Measurements from ENCODE around the gene ATG16L2. TPM values are rescaled to one million over a fixed set of nuclear protein-coding genes. Genes with fewer than 3 reads are reported as not detected.
A peak's percentile ranks its signal among the peaks of the same experiment; 100 is the strongest.

ATG16L2 gene
- total RNA-seq, 4 donors from 2014 or later, result 22.1 to 45.1 (median 40.6) TPM

DNA sequence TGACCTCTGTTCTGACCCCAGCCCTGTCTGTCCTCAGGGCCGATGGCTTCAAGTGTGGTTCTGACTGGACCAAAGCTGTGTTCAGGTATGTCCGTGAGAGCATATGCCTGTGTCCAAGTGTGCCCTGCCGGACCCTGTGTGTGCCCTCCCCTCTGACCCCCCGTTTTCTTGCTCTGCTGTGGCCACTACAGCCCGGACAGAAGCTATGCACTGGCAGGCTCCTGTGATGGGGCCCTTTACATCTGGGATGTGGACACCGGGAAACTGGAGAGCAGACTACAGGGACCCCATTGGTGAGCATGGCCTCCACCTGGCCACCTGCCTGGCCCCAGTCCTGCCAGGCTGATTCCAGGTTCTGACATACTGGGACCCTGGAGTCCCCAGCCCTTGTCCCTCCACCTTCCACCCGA is 14.5 kb downstream of the ATG16L2 start:
- H3K4me1 ChIP-seq, result peaks cover 5 to 18% of the 10 kb centered on the region in 2 donors
- no peaks in the 10 kb centered on the region for H3K9me3 ChIP-seq
- DNase-seq, result no peak
- H3K27ac ChIP-seq, result peak overlapping the region in 1 of 3 donors; percentile 65
- intact Hi-C loops (cut with DNase I), result no loop called here
- H3K4me3 ChIP-seq (replicated peaks in 1 of 3), result no peak overlapping the region
- no peaks in the 10 kb centered on the region for H3K27me3 ChIP-seq
- H3K36me3 ChIP-seq, result no peaks in the 10 kb centered on the region
- 88 to 90% methylated on average over 2 to 7 of the region's 7 CpGs for WGBS, 2 donors
- TF ChIP-seq, protein P1, sequence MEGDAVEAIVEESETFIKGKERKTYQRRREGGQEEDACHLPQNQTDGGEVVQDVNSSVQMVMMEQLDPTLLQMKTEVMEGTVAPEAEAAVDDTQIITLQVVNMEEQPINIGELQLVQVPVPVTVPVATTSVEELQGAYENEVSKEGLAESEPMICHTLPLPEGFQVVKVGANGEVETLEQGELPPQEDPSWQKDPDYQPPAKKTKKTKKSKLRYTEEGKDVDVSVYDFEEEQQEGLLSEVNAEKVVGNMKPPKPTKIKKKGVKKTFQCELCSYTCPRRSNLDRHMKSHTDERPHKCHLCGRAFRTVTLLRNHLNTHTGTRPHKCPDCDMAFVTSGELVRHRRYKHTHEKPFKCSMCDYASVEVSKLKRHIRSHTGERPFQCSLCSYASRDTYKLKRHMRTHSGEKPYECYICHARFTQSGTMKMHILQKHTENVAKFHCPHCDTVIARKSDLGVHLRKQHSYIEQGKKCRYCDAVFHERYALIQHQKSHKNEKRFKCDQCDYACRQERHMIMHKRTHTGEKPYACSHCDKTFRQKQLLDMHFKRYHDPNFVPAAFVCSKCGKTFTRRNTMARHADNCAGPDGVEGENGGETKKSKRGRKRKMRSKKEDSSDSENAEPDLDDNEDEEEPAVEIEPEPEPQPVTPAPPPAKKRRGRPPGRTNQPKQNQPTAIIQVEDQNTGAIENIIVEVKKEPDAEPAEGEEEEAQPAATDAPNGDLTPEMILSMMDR (IDR thresholded peaks at IDR 0.05), result no peak
- TF ChIP-seq POLR2A (IDR thresholded peaks at IDR 0.05), result no peak

DNA sequence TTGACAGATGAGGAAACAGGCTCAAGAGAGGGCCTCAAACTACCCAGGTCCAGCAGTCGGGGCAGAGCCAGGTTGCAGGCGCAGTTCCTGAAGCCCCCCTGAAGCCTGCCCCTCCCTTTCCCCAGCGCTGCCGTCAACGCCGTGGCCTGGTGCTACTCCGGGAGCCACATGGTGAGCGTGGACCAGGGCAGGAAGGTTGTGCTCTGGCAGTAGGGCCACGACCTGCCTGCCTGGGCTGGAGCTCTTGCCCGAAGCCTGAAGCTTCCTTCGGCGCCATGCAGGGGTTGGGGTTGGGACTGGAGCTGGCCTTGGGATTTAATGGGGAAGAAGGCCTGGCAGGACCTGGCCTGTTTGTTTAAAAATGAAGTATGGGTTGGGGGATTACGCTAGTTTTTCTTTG is 15.0 kb downstream of the ATG16L2 start:
- intact Hi-C loops (cut with DNase I), result no loop called here

DNA sequence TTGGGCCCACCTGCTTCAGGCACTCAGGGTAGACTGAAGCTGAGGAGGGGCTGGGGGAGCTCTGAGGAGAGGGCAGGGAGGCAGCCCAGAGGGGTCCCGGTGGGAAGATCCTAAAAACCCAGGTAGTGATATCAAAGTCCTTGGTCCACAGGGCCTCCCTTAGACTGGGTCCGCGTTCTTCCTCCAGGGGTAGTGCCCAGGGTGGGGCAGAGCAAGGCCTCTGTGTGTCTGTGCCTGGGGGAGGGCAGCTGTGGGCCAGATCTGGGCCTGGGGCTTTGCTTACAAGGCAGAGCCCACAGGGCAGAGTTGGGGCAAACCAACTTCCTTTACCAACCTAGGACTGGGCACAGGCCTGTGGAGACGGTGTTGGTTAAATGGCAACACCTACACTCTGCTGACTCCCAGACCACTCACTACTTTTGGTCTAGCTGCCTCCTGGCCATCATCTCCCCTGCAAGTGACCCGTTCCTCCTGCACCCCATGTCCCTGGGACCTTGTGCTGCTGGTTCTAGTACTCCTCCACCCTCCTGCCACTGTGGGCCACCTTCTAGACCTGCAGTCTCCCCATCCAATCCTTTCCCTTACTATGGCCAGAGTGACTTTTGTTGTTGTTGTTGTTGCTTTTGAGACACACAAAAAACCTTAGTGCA is 15.8 kb downstream of the ATG16L2 start:
- WGBS, 2 donors, result 90% methylated on average over 5 of the region's 5 CpGs
- no peak for TF ChIP-seq POLR2A (IDR thresholded peaks at IDR 0.05)
- Histone ChIP-seq H3K4me1 (peaks cover 5 to 28% of the 10 kb centered on the region in 2 donors), H3K9me3 (no peaks in the 10 kb centered on the region), H3K27ac (no peak overlapping the region), H3K27me3 (no peaks in the 10 kb centered on the region), H3K4me3 (replicated peaks in 1 of 3) (no peak overlapping the region), H3K36me3 (no peaks in the 10 kb centered on the region)
- intact Hi-C loops (cut with DNase I), result loop anchor here (2.0 to 5.0 kb wide), 2 partner anchors 347 to 462 kb away; no protein-coding TSS in a partner anchor
- no peak for DNase-seq

More for the DNA sequence above, 15.0 kb downstream of the ATG16L2 start:
- Histone ChIP-seq H3K27ac (no peak overlapping the region), H3K27me3 (no peaks in the 10 kb centered on the region), H3K4me1 (peaks cover 5 to 20% of the 10 kb centered on the region in 2 donors), H3K4me3 (replicated peaks in 1 of 3) (no peak overlapping the region), H3K36me3 (no peaks in the 10 kb centered on the region), H3K9me3 (no peaks in the 10 kb centered on the region)
- no peak for DNase-seq
- WGBS, 2 donors, result 93 to 95% methylated on average over 11 to 13 of the region's 13 CpGs
- TF ChIP-seq, protein P1 (IDR thresholded peaks at IDR 0.05), result no peak
- no peak for TF ChIP-seq POLR2A (IDR thresholded peaks at IDR 0.05)

DNA sequence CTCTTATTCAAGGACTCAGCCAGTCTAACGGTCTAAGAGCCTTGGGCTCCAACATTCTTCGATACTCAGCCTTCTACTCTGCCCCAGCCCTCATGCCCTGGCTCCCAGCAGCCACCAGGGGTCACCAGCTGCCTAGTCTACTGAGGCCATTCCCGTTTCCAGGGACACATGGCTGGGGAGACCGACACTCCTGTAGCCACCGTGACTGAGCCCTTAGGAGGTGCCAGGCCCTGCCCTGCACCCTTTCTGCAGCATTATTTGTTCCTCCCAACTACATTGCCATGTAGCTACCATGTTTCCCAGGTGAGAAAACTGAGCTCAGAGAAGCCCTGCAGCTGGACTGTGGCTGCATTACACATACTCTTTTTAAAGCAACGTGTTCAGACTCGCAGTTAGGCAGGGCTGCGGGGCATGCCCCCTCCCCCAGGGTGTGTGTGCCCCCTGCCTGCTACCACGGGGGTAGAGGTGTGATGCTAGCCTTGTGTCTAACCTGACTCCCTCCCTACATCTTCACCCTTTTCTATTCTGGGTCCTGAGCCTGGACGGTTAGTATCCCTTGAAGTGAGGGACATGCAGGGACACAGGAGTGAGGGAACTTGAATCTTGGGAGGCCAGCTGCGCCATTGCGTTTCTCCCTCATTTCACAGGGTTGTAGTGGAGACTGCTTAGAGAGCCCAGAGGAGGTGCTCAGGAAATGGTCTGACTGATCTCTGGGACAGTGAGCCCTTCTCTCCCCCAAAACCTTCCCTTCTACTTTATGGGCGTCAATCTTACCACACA is 17.5 kb downstream of the ATG16L2 start:
- Histone ChIP-seq H3K36me3 (no peaks in the 10 kb centered on the region), H3K4me1 (peaks cover 5 to 36% of the 10 kb centered on the region in 2 donors), H3K4me3 (replicated peaks in 1 of 3) (no peak overlapping the region), H3K9me3 (no peaks in the 10 kb centered on the region), H3K27ac (peak overlapping the region in 1 of 3 donors; percentile 59), H3K27me3 (no peaks in the 10 kb centered on the region)
- DNase-seq, result peak; percentile 88 to 91
- intact Hi-C loops (cut with DNase I), result loop anchor here (2.0 to 5.0 kb wide), 2 partner anchors 345 to 461 kb away; no protein-coding TSS in a partner anchor
- 38 to 41% methylated on average over 13 of the region's 13 CpGs for WGBS, 2 donors
- TF ChIP-seq, protein P1 (IDR thresholded peaks at IDR 0.05), result peak; percentile 69 to 98 (median 96)
- no peak for TF ChIP-seq POLR2A (IDR thresholded peaks at IDR 0.05)

DNA sequence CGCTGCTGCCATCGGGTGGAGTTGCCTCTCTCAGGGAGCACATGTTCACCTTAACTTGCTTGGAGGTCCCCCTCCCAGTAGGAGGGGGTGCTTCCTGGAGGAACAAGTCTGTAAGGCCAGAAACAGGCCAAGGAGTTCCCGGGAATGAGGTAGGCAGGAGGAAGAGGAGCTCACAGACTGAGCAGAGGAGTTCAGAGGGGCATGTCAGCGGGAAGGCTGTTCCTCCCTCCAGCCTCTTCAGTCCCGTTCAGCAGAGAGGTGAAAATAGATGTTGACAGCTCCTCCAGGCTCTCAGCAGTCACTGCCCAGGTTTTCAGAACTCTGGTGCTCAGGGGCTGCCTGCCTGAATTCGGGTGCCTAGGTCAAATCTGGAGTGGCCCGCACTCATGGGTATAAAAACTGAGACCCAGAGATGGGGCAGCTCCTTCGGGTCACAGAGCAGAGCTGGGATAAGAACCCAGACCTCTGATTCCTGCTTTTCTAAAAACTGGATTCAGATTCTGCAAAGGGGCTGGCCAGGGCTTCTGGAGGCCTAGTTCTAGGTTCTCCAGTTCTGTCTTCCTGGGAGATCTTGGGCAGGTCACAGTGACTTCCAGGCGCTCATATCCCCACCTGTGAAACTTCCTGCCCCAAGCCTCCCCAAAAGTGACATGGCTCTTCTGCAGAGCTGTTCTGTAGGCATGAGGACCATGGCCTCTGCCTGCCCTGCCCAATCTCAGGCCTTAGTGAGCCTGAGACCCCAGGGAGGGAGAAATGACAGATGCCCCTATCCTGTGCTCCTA is 18.3 kb downstream of the ATG16L2 start:
- H3K27me3 ChIP-seq, result no peaks in the 10 kb centered on the region
- H3K27ac ChIP-seq, result peak overlapping the region in 2 of 3 donors; percentile 59 to 60
- peaks cover 5 to 36% of the 10 kb centered on the region in 2 donors for H3K4me1 ChIP-seq
- TF ChIP-seq POLR2A (IDR thresholded peaks at IDR 0.05), result no peak
- TF ChIP-seq, protein P1 (IDR thresholded peaks at IDR 0.05), result no peak
- H3K36me3 ChIP-seq, result peaks cover 0 to 3% of the 10 kb centered on the region in 2 donors
- no peak for DNase-seq
- no peak overlapping the region for H3K4me3 ChIP-seq (replicated peaks in 1 of 3)
- no peaks in the 10 kb centered on the region for H3K9me3 ChIP-seq
- intact Hi-C loops (cut with DNase I), result loop anchor here (5.0 kb wide), 1 partner anchor 460 kb away; no protein-coding TSS in a partner anchor
- WGBS, 2 donors, result 66 to 86% methylated on average over 9 of the region's 9 CpGs

Data from thyroid gland (tissue), 4 donors.